GM19351 (cell line): ENCODE data around the gene WDR59.
"Not testable (repeated sequence)": the region's sequence is repeated elsewhere in the genome, so short reads cannot be mapped to it uniquely, and the experiment has no call there.

ENCODE experiments used
- ATAC-seq: cut with Tn5 transposase; IDR thresholded peaks from one replicate; pipeline ENCODE4 v1.9.1; 2021; ENCODE audit warnings: mild to moderate bottlenecking, moderate library complexity; ENCODE audit not compliant: unreplicated experiment

Gene WDR59

GRCh38 chr16:74984529-74985296, at the start of gene WDR59:
TSS of gene WDR59 (minus strand) at chr16:74985123. CDS start at chr16:74985017, 106 bp downstream.
- peak; percentile 99 for ATAC-seq

GRCh38 chr16:75032655-75033054, 47.7 kb upstream of the WDR59 start:
- no peak for ATAC-seq

- ATAC-seq: no peak
These were observed 44.9 kb upstream of the WDR59 start for GRCh38 chr16:75029854-75030253.

- ATAC-seq: no peak
These were observed 43.7 kb upstream of the WDR59 start for GRCh38 chr16:75028544-75029135.

GRCh38 chr16:75027520-75028300, 42.8 kb upstream of the WDR59 start:
- no peak for ATAC-seq

GRCh38 chr16:75026892-75027391, 42.0 kb upstream of the WDR59 start:
- ATAC-seq: no peak

- ATAC-seq: not testable (repeated sequence)
These were observed 41.4 kb upstream of the WDR59 start for GRCh38 chr16:75026239-75026891.

GRCh38 chr16:75025761-75026160, 40.8 kb upstream of the WDR59 start:
- no peak for ATAC-seq

- ATAC-seq: no peak
These were observed 39.7 kb upstream of the WDR59 start for GRCh38 chr16:75024594-75024993.

- ATAC-seq: no peak
These were observed 39.3 kb upstream of the WDR59 start for GRCh38 chr16:75024182-75024581.

- no peak for ATAC-seq
These were observed 38.1 kb upstream of the WDR59 start for GRCh38 chr16:75023009-75023408.

- ATAC-seq: no peak
These were observed 37.6 kb upstream of the WDR59 start for GRCh38 chr16:75022567-75022966.

GRCh38 chr16:75021410-75021809, 36.5 kb upstream of the WDR59 start:
- ATAC-seq: no peak

GRCh38 chr16:75019586-75019985, 34.7 kb upstream of the WDR59 start:
- no peak for ATAC-seq

GRCh38 chr16:75019007-75019406, 34.1 kb upstream of the WDR59 start:
- ATAC-seq: peak; percentile 72

- no peak for ATAC-seq
These were observed 33.0 kb upstream of the WDR59 start for GRCh38 chr16:75017670-75018525.

GRCh38 chr16:75016451-75017081, 31.6 kb upstream of the WDR59 start:
- ATAC-seq: not testable (repeated sequence)

GRCh38 chr16:75014318-75014717, 29.4 kb upstream of the WDR59 start:
- ATAC-seq: no peak

GRCh38 chr16:75013123-75013522, 28.2 kb upstream of the WDR59 start:
- ATAC-seq: not testable (repeated sequence)
